HG02571 (cell line): Measurements from ENCODE around the gene GNAQ.
A peak's percentile ranks its signal among the peaks of the same experiment; 100 is the strongest.

Experiments used
- ATAC-seq: cut with Tn5 transposase; IDR thresholded peaks from one replicate; pipeline ENCODE4 v1.9.1; 2021; ENCODE audit warnings: mild to moderate bottlenecking, moderate library complexity; ENCODE audit not compliant: unreplicated experiment

GNAQ gene

DNA sequence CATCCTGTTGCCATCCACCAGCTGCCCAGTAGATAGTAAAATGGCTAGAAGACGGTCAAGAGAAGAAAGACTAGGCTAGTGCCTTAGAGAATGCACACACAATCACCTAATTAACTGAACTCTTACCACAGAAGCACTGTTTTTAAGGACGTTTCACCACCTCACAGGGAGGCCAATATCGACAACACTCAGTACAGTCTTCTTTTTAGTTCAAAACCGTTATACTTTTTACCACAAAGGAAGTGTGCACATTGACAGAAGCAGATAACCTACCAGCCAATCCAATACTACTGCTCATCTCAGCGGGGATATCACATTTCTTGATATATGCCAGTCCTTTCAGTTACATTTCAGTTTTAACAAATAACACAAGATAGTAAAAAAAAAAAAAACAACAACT, 122.3 kb downstream of the GNAQ start:
- ATAC-seq: no peak

DNA sequence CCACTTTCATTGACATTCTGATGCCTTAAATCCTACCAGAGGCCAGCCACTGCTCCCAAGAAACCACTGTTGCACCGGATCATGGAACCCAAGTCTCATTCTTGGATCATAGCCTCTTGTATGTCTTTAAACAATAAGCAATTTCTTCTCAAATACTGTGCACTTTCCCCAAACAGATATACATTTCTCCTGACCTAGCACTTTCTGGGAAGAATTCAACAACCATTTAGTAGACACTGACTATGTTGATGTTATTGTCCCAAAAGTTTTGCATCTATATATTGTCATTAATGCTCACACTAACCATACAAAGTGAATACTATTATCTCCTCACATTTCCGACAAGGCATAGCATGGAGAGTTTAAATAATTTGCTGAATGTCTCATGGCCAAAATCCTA, 123.3 kb downstream of the GNAQ start:
- ATAC-seq: no peak

- no peak for ATAC-seq
These were observed 124.0 kb downstream of the GNAQ start for GRCh38 chr9:77907585-77907984.

DNA sequence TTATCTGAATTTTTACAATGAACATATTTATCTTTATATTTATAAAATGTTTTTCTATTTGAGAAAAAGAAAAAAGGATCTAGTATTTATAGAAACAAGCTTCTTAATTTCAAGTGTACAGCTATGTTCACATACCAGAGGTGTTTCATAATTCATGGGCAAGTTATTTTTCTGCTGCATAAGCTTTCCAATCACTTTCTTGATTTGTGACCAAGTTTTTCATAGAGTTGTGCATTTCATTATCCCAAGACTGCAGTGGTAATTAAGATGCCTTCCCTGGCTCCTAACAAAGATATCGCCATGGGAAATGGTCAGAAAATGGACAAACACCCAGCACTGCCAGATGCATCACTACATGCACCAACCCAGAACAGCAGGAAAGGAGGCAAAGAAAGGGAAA, 124.6 kb downstream of the GNAQ start:
- no peak for ATAC-seq

DNA sequence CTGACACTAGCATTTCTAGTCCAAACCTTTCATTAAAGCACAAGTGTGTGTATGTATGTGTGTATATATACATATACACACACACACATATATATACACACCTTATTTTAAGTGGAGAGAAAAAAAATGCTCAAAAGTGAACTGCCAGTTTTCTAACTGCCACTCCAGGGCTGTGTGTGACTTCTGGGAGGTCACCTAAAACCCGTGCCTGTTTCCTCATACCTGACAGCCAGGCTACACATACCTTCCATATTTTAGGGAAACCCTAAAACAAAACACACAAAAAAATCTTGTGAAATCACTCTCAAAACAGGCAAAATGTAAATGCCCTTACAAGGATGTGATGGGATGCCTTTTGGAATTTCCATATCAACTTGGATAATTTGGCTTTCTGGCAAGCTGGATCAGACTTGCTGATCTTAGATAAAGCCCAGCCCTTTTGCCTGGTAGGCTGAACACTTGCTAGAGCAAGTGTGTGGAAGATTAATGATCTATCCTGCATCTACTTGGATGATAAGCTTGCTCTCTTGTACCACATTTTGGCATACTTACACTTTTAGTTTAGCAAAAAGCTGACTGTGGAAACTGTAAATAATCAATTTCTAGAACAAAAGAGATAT, 127.8 kb downstream of the GNAQ start:
- ATAC-seq: no peak

DNA sequence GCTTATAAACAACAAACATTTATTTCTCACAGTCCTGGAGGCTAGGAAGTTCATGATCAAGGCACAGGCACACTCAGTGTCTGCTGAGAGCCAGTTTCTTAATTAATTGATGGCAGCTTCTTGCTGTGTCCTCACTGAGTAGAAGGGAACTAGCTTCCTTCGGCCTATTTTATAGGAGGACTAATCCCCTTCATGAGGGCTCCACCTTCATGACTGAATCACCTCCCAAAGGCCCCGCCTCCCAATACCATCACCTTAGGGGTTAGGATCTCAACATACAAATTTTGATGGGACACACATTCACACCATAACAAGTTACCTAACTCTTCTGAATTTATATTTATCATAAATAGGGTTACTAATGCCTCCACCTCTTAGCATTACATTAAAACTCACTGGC, 129.8 kb downstream of the GNAQ start:
- ATAC-seq: no peak

GRCh38 chr9:77901018-77901417, 130.6 kb downstream of the GNAQ start:
- no peak for ATAC-seq

- no peak for ATAC-seq
These were observed 131.8 kb downstream of the GNAQ start for GRCh38 chr9:77899679-77900354.

DNA sequence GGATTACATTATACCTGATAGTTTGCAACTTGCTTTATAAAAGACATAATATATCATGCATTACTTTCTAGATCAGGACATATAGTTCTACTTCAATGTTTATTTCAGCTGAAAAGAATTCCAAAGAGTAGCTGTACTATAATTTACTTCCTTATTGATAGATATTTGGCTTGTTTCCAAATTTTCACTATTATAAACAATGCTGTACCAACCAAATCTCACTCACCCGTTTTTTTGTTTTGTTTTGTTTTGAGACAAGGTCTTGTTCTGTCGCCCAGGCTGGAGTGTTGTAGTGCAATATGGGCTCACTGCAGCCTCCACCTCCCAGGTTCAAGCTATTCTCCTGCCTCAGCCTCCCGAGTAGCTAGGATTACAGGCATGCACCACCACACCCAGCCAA, 132.7 kb downstream of the GNAQ start:
- ATAC-seq: no peak

DNA sequence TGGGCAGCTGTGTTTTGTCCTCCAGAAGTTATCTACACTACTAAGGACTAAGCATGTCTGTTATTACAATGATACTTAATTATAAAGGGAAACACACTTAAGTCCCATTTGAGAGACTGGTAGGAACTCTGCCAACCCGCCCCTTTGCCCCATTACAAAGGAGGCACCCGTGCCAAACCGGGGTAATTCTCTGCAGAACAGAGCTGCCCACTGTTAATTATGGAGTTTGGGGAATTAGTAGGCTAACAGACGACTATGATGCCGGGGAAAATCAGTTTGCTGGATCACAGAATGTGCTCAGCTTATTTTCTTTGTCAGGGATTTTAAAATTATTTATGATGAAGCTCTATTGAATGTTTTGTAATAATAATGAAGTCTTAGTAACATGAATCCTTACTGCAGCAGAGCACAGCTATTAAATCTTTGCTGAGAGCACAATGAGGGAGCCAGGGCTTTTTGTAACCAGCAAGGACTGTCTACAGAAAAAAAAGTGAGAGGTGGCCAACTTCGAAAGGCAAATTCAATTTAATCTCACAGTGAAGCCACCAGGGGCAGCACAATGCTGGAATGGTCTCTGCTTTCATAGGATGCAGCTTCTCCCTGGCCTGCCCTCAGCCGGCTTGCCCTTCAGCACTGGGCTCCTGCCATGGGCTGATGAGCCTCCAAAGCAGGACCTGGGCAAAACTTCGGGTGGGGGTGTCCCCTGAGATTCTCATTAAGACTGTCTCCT, 134.5 kb downstream of the GNAQ start:
- no peak for ATAC-seq

DNA sequence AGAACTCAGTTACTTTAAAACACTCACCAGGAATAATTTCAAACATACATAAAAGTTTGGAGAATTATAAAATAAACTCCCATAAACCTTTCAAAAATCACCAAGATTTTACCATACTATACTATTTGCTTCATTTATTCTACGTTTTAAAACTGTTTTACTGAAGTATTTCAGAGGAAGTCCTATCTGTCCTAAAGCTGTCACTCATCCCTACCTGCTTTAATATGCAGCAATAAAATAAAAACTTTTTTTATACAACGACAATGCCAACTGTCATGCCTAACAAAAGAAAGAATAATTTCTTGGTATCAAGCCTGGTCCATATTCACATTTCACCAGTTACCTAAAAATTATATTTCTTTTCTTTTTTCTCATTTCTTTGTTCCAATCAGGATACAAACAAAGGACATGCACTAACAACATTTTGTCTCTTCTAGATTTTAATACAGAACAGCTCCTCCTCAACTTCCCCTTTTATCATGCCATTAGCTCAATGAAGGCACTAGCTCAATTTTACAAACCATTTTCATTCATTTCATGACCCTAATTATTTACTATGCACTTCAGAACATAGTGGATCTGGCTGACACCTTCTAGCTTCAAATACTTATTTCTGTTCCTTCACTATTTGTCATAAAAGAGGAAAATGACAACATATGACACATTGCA, 135.2 kb downstream of the GNAQ start:
- ATAC-seq: no peak

- no peak for ATAC-seq
These were observed 137.9 kb downstream of the GNAQ start for GRCh38 chr9:77893706-77894105.

DNA sequence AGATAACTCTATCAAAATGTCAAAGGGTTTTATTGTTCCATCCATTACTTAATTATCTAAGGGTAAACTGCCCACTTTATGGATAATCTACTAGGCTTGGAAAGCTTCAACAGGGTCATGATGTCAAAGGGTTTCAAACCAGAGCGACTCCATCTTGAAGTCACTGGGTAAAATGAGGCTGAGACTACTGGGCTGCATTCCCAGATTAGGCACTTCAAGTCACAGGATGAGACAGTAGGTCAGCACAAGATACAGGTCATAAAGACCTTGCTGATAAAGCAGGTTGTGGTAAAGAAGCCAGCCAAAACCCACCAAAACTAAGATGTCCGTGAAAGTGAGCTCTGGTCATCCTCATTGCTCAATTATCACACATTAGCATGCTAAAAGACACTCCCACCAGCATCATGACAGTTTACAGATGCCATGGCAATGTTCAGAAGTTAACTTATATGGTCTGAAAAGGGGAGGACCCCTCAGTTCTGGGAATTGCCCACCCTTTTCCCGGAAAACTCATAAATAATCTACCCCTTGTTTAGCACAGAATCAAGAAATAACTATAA, 138.6 kb downstream of the GNAQ start:
- no peak for ATAC-seq

DNA sequence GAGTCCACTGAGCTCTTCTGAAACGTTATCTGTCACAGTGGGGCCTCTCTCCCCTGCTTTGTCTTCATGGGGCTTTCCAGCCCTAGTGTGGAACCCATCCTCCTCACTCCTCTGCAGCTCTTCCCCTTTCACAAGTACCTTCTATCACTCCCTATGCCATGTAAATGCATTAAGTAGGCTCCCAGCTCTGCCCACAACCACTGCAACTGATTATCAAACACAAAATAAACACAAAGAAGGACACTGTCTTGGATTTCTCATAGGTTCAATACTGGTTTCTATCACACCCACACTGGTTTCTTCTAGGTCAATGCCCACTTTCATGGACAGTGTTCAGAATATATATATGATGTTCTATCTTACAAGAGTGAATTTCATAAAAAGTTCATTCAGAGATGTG, 139.4 kb downstream of the GNAQ start:
- ATAC-seq: peak; percentile 72

DNA sequence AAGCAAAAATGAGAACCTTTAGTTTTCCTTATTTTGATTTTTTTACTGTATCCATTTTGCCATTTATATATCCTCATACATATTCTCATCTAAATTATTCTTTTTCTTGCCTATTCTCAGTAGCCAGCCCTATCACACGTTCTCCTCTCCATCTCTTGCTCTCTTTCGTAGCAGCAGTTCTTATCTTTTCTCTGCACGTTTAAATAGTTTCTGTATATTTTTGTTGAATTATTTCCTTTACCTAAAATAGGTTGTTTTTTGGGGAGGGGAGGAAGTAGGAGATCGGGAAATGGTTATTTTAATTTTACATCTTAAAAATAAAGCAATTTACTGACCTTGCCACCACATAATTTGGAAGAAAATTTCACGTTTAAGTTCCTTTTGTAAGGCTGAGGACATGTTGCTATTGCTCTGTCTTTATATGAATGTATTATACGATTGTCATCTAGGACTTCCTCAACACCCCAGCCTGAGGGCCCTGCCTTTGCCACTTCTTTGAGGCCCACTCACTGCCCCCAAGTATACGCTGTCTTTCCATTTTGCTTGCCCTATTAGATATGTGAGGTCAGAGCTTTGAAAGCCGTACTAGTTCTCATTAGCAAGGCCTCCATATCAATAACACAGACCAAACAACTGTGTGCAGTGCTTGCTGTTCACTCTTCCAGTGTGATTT, 140.3 kb downstream of the GNAQ start:
- no peak for ATAC-seq

- no peak for ATAC-seq
These were observed 143.9 kb downstream of the GNAQ start for GRCh38 chr9:77887662-77888061.

GRCh38 chr9:77885104-77885672, 146.4 kb downstream of the GNAQ start:
- ATAC-seq: no peak

DNA sequence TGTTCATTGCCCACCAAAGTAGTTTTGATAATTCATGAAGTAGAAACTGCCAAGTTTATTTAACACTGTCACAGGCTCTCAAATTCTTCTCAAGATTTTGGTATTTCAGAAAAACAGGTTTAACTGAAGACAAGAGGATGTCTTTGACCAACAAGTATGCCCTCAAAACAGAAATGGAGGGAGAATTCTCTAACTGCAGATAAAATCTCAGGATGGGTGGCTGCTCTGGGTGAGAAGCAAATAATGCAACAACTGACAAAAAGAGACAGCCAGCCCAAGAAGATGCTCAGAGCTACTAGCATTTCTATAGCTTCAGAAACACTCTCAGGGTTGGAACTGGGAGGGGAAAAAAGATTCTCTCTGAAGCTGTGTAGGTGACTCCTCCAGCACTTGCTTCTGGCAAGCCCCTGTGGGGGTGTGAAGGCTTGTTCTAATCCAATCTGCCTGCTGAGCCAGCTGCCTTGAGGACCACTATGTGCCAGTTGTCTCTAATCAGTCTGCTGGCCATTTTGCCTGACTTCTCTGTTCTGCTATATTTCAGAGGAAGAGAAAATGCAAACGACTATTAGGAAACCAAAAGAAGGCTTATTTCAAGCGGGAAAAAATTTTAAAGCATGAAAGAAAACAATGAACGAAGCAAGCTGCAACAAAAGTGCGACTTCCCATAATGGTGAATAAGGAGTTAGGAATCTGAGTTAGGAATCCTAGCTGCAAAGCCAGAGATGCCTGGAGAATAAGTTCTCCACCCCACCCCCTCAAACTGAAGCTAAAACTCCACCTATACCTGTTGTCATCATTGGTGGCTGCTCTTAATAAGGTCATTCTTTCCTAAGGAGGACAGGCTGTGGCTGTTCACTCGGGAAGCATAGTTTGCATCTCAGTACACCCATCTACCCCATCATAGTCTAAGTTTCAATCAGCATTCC, 147.5 kb downstream of the GNAQ start:
- no peak for ATAC-seq

GRCh38 chr9:77883133-77883532, 148.5 kb downstream of the GNAQ start:
- no peak for ATAC-seq
